Measurements from ENCODE around the gene CPNE9.

Gene CPNE9

GRCh38 chr3:9778143-9779074 lies 74.8 kb downstream of the CPNE9 start:
- DNase-seq (ENCODE audit: low spot score) = no peak

- no peak for DNase-seq (ENCODE audit: low spot score)
Observed at GRCh38 chr3:9779075-9779593, 75.5 kb downstream of the CPNE9 start.

Measured in hepatic stellate cell (primary cell).